ENCODE data around the gene CAGE1. TPM values are rescaled to one million over a fixed set of nuclear protein-coding genes. Genes with fewer than 3 reads are reported as not detected.

CAGE1 gene
- total RNA-seq, 2 experiments from 2014 or later, result 0.27 to 1.1 TPM

GRCh38 chr6:7424967-7425807, 35.6 kb upstream of the CAGE1 start:
- Histone ChIP-seq H3K36me3 (ENCODE audit: insufficient read depth, low read length) (peaks cover 3% of the 10 kb centered on the region; the same call in 1 of the 2 replicates), H3K4me2 (ENCODE audit: low read length) (no peak overlapping the region), H4K20me1 (ENCODE audit: insufficient read depth, low read length) (no peaks in the 10 kb centered on the region; the same call in 1 of the 2 replicates), H3K9me2 (ENCODE audit: insufficient read depth, low read length) (no peaks in the 10 kb centered on the region), H3K4me3 (ENCODE audit: low read depth, low read length, poor library complexity, severe bottlenecking) (no peak overlapping the region), H2AFZ (ENCODE audit: low read length) (no peak overlapping the region), H3K27ac (ENCODE audit: low read depth, low read length, poor library complexity, severe bottlenecking) (no peak overlapping the region), H3K9me3 (ENCODE audit: low read length) (no peaks in the 10 kb centered on the region), H3K79me2 (ENCODE audit: insufficient read depth, low read depth, low read length) (no peaks in the 10 kb centered on the region), H3K4me1 (ENCODE audit: insufficient read depth, low read length, poor library complexity, severe bottlenecking) (no peaks in the 10 kb centered on the region)
- POLR2A ChIA-PET, result no interaction called here
- no TSS peak for BruUV-seq (replicated peaks)
- intact Hi-C loops (cut with micrococcal nuclease; ENCODE audit: unreplicated experiment), result no loop called here
- TF ChIP-seq CTCF (conservative IDR thresholded peaks at IDR 0.05; ENCODE audit: low read length), result peak; percentile 45; the same call in 1 of the 2 replicates
- no peak for TF ChIP-seq EZH2phosphoT487 (IDR thresholded peaks at IDR 0.05; ENCODE audit: borderline replicate concordance, low read depth, low read length)
- CTCF ChIA-PET (ENCODE audit: unreplicated experiment), result no interaction called here
- DNase-seq (ENCODE audit: low spot score), result peak; percentile 5

DNA sequence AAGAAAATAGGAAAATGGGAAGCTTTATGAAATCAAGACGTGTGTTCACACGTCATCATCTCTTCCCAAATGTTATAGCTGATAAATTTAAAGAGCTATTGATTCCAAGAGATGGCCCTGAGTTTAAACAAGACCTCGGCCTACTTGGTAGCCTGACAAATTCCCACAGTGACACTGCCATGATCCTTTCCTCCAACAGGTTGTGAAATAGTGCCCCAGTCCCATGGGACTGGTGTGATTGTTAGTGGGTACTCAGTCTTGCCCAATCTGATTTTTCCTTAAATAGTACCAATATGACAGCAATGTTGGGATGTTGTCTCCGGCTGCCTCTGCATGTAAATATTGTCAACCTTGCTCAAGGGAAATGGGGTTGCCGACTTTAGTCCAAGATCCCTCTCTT, 34.5 kb upstream of the CAGE1 start:
- Histone ChIP-seq H3K9me3 (ENCODE audit: low read length) (no peaks in the 10 kb centered on the region), H3K4me2 (ENCODE audit: low read length) (no peak overlapping the region), H2AFZ (ENCODE audit: low read length) (no peak overlapping the region), H3K27ac (ENCODE audit: low read depth, low read length, poor library complexity, severe bottlenecking) (no peak overlapping the region), H3K79me2 (ENCODE audit: insufficient read depth, low read depth, low read length) (no peaks in the 10 kb centered on the region), H3K4me3 (ENCODE audit: low read depth, low read length, poor library complexity, severe bottlenecking) (no peak overlapping the region), H4K20me1 (ENCODE audit: insufficient read depth, low read length) (no peaks in the 10 kb centered on the region; the same call in 1 of the 2 replicates), H3K36me3 (ENCODE audit: insufficient read depth, low read length) (peaks cover 13% of the 10 kb centered on the region), H3K4me1 (ENCODE audit: insufficient read depth, low read length, poor library complexity, severe bottlenecking) (no peaks in the 10 kb centered on the region), H3K9me2 (ENCODE audit: insufficient read depth, low read length) (no peaks in the 10 kb centered on the region)
- no peak for TF ChIP-seq CTCF (conservative IDR thresholded peaks at IDR 0.05; ENCODE audit: low read length)
- intact Hi-C loops (cut with micrococcal nuclease; ENCODE audit: unreplicated experiment), result no loop called here
- POLR2A ChIA-PET, result interaction anchor here (0.7 kb wide), 1 partner anchor 631 kb away, joined by 4 read pairs; no protein-coding TSS in a partner anchor
- CTCF ChIA-PET (ENCODE audit: unreplicated experiment), result no interaction called here
- no peak for DNase-seq (ENCODE audit: low spot score)
- no TSS peak for BruUV-seq (replicated peaks)

DNA sequence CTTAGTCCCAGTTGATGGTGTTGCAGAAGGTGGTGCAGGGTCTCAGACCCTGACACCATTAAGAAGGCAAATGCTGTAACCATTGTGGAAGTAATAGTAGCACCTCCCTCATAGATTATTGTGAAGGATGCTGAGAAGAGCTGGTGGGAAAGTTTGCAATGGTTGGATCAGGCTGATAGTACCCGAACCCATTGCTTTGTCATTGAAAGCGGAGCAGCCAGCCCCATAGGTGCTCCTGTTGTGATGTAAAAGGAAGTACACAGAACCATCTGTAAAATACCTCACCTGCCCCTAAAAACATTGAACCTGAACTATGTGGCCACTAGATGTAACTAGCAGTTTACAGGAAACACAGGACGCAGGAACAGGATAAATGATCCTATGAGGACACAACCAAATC, 31.5 kb upstream of the CAGE1 start:
- H3K9me3 ChIP-seq (ENCODE audit: low read length), result no peaks in the 10 kb centered on the region
- H3K4me1 ChIP-seq (ENCODE audit: insufficient read depth, low read length, poor library complexity, severe bottlenecking), result no peaks in the 10 kb centered on the region
- no peaks in the 10 kb centered on the region for H3K79me2 ChIP-seq (ENCODE audit: insufficient read depth, low read depth, low read length)
- no peaks in the 10 kb centered on the region; the same call in 1 of the 2 replicates for H4K20me1 ChIP-seq (ENCODE audit: insufficient read depth, low read length)
- ChIA-PET POLR2A (interaction anchor here (0.9 kb wide), 1 partner anchor 10 kb away, joined by 3 read pairs; no protein-coding TSS in a partner anchor), CTCF (ENCODE audit: unreplicated experiment) (no interaction called here)
- no peak overlapping the region for H3K4me3 ChIP-seq (ENCODE audit: low read depth, low read length, poor library complexity, severe bottlenecking)
- peaks cover 42% of the 10 kb centered on the region for H3K36me3 ChIP-seq (ENCODE audit: insufficient read depth, low read length)
- no peak overlapping the region for H3K27ac ChIP-seq (ENCODE audit: low read depth, low read length, poor library complexity, severe bottlenecking)
- TF ChIP-seq EZH2phosphoT487 (IDR thresholded peaks at IDR 0.05; ENCODE audit: borderline replicate concordance, low read depth, low read length) (no peak), CTCF (conservative IDR thresholded peaks at IDR 0.05; ENCODE audit: low read length) (no peak)
- H3K9me2 ChIP-seq (ENCODE audit: insufficient read depth, low read length), result no peaks in the 10 kb centered on the region
- intact Hi-C loops (cut with micrococcal nuclease; ENCODE audit: unreplicated experiment), result no loop called here
- BruUV-seq (replicated peaks), result no TSS peak
- H3K4me2 ChIP-seq (ENCODE audit: low read length), result no peak overlapping the region
- no peak overlapping the region for H2AFZ ChIP-seq (ENCODE audit: low read length)
- DNase-seq (ENCODE audit: low spot score), result no peak

Data from OCI-LY7 (cell line).